ENCODE data around the gene COPZ2.
"Not testable (repeated sequence)": the region's sequence is repeated elsewhere in the genome, so short reads cannot be mapped to it uniquely, and the experiment has no call there.

The COPZ2 gene

DNA sequence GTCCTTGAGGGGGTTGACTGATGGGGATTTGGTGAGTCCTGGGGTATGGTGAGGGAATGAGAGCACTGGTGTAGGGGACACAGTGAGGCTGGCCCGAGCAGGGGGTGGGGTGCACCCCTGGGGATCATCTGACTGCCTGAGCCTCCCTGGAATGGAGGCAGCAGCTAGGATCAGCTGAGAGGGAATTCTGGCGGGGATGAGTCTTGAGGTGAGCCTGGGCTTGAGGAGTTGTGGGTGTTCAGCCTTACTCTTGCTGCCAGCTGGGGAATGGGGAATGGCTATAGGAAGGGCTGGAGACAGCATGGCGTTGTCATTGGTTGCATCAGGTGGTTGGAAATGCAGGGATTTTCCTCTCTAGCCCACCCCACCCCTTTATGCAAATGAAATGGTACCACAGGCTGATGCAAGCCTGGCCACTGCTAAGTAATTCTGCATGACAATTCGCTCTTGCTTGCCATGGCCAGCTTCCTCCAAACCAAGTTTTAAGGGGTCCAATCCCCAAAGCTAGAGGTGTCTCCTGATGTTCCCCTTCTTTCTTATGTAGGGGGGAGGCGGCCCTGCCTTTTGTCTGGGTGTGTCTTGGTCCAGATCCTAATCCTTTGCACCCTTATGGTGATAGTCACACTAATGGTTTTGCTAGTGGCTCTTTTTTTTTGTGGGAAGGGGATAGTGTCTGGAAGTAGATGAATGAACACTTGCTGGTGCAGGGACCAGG, 18.1 kb upstream of the COPZ2 start:
- DNase-seq: peak; percentile 82 to 93

GRCh38 chr17:48054238-48055185, 16.9 kb upstream of the COPZ2 start:
- peak; percentile 86 to 96 for DNase-seq

GRCh38 chr17:48053758-48054237, 16.2 kb upstream of the COPZ2 start:
- DNase-seq: no peak

DNA sequence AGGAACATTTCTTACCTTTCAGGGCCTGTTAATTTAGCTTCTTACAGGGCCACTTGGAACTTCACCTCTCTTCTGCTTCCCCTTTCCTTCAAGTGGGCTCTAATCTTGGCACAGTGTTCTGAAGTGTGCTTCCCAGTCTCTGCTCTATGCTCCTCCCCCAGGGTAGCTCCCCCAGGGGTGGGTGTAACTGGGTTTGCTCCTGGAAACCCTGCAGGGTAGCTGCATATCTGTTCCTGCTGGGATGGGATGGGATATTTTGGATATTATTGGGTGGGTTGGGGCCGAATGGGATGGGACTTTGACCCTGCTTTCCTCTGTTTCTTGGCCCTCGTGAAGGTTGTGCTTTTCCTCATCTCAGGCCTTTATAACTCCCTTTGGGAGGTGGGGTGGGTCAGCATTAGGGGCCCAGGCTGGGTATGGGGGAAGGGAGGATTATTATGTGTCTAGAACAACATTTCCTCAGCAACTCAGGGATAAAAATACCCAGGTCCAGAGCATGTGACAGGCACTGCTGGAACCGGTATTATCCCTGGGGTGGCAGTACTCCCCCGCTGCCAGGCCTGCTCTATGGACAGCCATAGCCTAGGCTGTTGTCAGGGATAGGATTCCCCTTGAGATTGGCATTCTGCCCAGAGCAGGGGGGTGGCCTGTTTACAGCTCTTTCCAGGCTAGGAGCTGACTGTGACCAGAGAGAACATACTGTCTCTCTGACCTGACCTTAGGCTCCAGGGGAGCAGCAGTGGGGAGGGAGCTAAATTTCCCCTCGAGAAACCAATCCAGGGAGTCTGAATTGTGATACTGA, 15.6 kb upstream of the COPZ2 start:
- DNase-seq: peak in 1 of 2 experiments; percentile 42

GRCh38 chr17:48051706-48052486, 14.3 kb upstream of the COPZ2 start:
- DNase-seq: no peak

DNA sequence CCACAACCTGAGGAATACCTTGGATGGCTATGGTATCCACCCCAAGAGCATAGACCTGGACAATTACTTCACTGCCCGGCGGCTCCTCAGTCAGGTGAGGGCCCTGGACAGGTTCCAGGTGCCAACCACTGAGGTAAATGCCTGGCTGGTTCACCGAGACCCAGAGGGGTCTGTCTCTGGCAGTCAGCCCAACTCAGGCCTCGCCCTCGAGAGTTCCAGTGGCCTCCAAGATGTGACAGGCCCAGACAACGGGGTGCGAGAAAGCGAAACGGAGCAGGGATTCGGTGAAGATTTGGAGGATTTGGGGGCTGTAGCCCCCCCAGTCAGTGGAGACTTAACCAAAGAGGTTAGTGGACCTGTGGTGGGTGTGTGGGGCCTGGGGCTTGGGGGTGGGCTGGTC, 13.7 kb upstream of the COPZ2 start:
- DNase-seq: no peak

DNA sequence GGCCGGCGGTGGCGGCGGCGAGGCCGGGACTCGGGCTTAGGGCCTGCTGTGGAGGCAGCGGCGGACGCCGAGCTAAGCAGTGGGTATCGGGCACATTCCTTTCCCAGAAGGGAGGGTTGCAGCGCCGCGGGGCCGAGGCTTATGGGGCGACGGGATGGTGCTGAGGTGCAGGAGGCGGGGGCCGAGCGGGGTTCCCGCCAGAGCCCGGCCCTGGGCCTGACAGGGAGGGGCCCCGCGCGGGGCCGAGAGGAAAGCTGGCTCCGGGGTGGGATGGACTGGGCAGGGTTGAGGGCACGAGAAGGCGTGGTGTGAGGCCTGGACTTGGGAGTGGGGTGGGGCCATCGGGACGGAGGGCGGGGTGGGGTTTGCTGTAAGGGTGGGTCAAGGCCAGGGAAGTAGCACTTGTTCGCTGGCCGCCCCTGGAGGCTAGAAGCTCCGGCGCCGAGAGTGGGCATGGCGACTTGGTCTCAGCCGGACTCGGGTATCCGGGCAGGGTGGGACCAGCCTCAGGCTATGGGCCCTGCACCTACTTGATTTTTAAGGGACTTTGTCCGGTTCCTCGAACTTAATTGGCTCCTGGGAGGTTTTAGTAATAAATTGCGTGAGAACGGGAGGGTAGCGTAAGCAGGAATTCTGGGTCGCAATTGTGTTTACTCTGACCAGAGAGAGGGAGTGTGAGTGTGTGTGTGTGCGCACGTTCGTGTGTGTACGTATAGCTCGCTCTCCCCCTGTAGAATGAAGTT, 11.0 kb upstream of the COPZ2 start:
- DNase-seq: peak; percentile 77 to 92

DNA sequence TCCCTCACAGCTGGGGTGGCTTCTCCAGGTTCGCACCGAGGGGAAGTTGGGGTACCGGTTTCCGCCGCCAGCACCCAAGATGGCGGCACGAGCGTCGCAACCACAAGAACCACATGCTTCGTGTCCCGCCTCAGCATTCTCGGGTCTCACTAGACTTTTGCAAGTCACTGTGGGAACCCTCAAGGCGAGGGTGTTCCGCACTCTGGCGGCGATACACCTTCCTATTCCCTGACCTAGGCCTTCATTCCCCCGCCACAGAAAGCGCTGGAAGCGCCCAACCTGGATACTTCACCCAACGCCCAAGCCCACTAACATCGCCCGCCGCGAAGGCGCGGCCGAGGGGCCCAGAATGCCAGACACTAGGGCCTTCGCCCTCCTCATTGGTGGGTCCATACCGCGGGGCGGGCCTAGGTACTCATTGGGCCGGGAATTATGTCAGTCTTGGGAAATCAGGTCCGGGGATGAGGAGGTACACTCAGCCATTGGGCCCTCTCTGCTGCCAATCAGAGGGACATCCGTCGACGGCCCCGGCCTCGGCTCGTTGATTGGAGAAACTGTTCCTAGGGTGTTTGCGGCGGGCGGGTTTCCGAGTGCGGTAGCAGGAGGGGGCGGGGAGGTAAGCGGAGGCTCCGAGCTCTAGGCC, 10.3 kb upstream of the COPZ2 start, which contains the start of gene NFE2L1:
NFE2L1 (plus strand) TSS at position 619 of the 643 bp plus-strand sequence. CDS start 2,760 bp downstream, outside the sequence.
- DNase-seq: peak; percentile 100

DNA sequence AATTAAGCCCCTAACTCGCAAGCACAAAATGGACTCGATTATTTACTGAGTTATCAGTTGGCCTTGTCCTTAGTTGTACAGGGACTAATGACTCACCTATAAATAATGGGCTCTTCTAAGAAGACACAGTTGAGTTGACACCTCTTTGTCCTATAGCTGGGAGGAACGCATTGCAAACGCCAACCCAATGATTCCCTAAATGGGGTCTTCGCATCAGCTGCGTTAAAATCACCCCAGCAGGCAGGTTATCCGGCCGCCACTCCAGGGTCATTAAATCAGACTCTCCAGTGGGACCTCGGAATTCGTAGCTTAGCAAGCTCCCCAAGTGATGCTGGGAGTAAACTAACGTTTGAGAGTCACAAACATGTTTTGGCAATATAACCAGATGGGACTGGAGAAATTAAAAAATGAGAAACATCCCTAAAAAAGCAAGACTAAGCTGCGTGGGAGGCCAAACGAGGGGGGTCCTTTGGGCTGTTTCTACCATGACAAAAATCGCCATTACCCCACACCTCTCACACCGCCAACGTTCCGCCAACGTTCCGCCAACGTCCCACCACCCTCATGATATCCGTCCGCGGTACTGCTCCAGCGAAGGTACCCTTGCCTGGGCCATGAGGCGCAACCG, 9.6 kb upstream of the COPZ2 start:
- no peak for DNase-seq

DNA sequence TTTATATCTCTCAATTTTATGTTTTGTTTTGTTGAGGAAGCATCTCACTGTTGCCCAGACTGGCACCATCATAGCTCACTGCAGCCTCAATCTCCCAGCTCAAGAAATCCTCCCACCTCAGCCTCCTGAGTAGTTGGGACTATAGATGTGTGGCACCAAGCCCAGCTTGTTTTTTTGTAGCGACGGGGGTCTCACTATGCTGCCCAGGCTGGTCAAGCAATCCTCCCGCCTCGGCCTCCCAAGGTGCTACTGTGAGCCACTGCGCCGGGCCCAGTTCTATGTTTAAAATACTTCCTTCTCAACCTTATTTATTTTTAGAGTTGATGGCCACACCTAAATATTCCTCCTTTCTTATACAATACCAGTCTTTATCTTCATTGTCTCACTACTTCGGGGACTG, 8.7 kb upstream of the COPZ2 start:
- DNase-seq: no peak

DNA sequence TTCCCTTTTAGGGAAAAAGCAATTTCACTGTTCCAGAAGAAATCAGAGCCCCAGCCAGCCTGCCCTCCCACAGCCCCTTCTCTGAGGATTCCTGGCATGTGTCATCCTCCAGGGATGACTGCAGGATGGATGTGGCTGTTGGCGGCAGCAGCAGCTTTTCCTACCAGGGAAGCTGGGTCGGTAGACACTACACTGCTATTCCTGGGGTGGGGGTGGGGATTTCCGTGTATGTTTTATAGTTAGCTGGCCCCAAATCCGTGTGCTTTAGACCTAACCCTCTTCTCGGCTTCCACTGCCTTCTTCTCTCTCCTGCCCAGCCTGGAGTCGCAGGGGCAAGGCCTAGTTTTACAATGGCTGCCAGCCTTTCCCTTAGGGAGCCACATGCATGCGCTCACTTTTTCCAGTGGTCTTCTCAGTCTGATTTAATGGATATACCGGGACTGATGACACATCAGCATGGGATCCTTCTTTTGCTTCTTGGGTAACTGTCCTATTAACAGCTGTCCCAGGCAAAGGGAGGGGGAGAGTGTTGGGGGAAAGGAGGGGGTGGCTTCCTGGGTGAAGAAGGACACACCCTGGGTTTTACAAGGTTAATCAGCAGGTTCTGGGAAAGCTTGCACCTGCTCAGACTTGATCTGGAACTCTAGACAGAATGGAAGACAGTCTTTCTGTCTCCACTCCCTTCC, 7.9 kb upstream of the COPZ2 start:
- DNase-seq: no peak

GRCh38 chr17:48044851-48045250, 7.3 kb upstream of the COPZ2 start:
- no peak for DNase-seq

GRCh38 chr17:48043176-48043575, 5.6 kb upstream of the COPZ2 start:
- no peak for DNase-seq

- no peak for DNase-seq
These were observed 1.1 kb upstream of the COPZ2 start for GRCh38 chr17:48038687-48039086.

- DNase-seq: no peak
These were observed 284 bp upstream of the COPZ2 start for GRCh38 chr17:48037838-48038323.

DNA sequence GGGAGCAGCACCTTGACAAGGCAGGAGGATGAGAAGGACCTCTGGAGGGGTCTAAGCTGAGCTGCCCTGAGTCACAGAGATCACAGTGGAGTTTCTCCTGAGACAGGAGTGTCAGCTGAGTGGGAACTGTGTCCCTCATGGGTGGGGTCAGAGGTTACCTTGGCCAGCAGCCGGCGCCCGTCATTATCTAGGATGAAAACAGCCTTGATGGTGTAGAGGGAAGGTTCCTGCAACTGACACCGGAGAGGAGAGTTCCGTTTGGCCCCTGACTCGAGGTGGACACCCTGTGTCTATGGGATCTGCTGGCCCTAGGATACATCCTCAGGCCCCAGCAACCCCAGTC, 933 bp downstream of the COPZ2 start:
- no peak for DNase-seq

GRCh38 chr17:48034734-48035133, 2.9 kb downstream of the COPZ2 start:
- not testable (repeated sequence) for DNase-seq

DNA sequence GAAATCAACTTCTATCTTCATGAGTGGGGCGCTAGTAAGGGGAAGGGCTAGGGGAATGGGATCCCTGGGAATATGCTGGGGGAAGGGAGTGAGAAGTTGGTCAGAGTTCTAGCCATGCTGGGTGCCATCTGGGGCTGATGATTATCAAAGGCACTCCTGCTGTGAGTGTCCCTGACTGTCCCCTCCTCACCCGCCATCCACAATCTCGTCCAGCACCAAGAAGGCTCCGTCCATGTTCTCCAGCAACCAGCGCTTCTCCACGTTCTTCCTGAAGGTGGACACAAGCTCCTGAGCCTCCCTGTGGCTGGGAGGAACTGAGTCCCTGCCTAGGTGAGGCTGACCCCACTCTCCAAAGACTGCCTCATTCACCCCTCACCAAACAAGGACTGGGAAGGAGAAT, 5.6 kb downstream of the COPZ2 start:
- no peak for DNase-seq

GRCh38 chr17:48030531-48030930, 7.1 kb downstream of the COPZ2 start:
- no peak for DNase-seq

- no peak for DNase-seq
These were observed 8.9 kb downstream of the COPZ2 start for GRCh38 chr17:48028736-48029135.
